GM12891 (cell line): ENCODE measurements around the gene SLC27A3.

Experiments used
- DNase-seq: peaks from one replicate; pipeline ENCODE4 v3.0.0; 2011; ENCODE audit warnings: low spot score; ENCODE audit not compliant: insufficient read length
- FAIRE-seq: peaks from 2 replicates; lab custom pipeline; 2011; peaks lifted over from hg19 to GRCh38; lab: Jason Lieb, UNC
- PAX5 ChIP-seq: IDR thresholded peaks from 2 replicates; pipeline ENCODE4 v1.6.1; 2011; ENCODE audit warnings: low read length, moderate library complexity, mild to moderate bottlenecking; ENCODE audit not compliant: insufficient read depth, severe bottlenecking
- POLR2A ChIP-seq: IDR thresholded peaks from 2 replicates; pipeline ENCODE4 v1.6.1; 2011; ENCODE audit warnings: low read depth, low read length, control low read depth
- POLR2AphosphoS5 ChIP-seq: IDR thresholded peaks from 2 replicates; pipeline ENCODE4 v1.6.1; 2011; ENCODE audit warnings: low read depth, low read length, control low read depth
- POU2F2 ChIP-seq: IDR thresholded peaks from 2 replicates; pipeline ENCODE4 v1.6.1; 2011; ENCODE audit warnings: low read depth, mild to moderate bottlenecking, control low read depth, low read length, moderate library complexity
- SPI1 ChIP-seq: IDR thresholded peaks from 2 replicates; pipeline ENCODE4 v1.6.1; 2011; ENCODE audit warnings: low read depth, low read length, control low read depth
- TAF1 ChIP-seq: IDR thresholded peaks from 2 replicates; pipeline ENCODE4 v1.6.1; 2011; ENCODE audit warnings: low read depth, low read length, control low read depth

SLC27A3 gene

GRCh38 chr1:153816283-153816889 is 41.2 kb downstream of the SLC27A3 start:
- TF ChIP-seq POLR2A (no peak), TAF1 (no peak), POU2F2 (no peak), SPI1 (no peak), PAX5 (no peak), POLR2AphosphoS5 (no peak)
- FAIRE-seq, result no peak
- DNase-seq, result no peak

- no peak for FAIRE-seq
- TF ChIP-seq POLR2AphosphoS5, result no peak
These were observed 43.7 kb downstream of the SLC27A3 start for GRCh38 chr1:153818876-153819275.

GRCh38 chr1:153827168-153827964 is 52.2 kb downstream of the SLC27A3 start:
- DNase-seq (no peak), FAIRE-seq (no peak)
- TF ChIP-seq POLR2A (no peak), PAX5 (no peak), TAF1 (no peak), SPI1 (no peak), POLR2AphosphoS5 (no peak), POU2F2 (no peak)

More at GRCh38 chr1:153818876-153819275, 43.7 kb downstream of the SLC27A3 start:
- DNase-seq, result no peak
